Measurements from ENCODE around the gene NEK11. TPM values are rescaled to one million over a fixed set of nuclear protein-coding genes. Genes with fewer than 3 reads are reported as not detected.
"Not testable (repeated sequence)": the region's sequence is repeated elsewhere in the genome, so short reads cannot be mapped to it uniquely, and the experiment has no call there.

Gene NEK11
- total RNA-seq, 2 experiments from 2014 or later: 1.0 to 1.3 TPM

GRCh38 chr3:131380821-131381444, 354.3 kb downstream of the NEK11 start:
- ATAC-seq, DNase-seq: not testable (repeated sequence)
- peak overlapping the region; percentile 91 for H3K27ac Mint-ChIP-seq

GRCh38 chr3:131381445-131382291, 355.0 kb downstream of the NEK11 start, which contains the start of gene NUDT16:
TSS of gene NUDT16 (plus strand) at chr3:131381774. CDS start at chr3:131381805, 31 bp downstream.
- Mint-ChIP-seq H3K27ac (peak within 1 kb of the TSS; percentile 91), H3K4me3 (peak within 1 kb of the TSS; percentile 90), H3K9me3 (ENCODE audit: low read depth) (no peaks in the 10 kb centered on the region), H3K4me1 (peaks cover 22% of the 10 kb centered on the region), H3K36me3 (ENCODE audit: low read depth) (peaks cover 3% of the 10 kb centered on the region), H3K27me3 (no peaks in the 10 kb centered on the region)
- POLR2A ChIA-PET: no interaction called here
- DNase-seq (peak; percentile 98), ATAC-seq (peak; percentile 100)
- CTCF ChIA-PET: interaction anchor here (0.6 to 1.1 kb wide), 5 partner anchors 62 to 694 kb away, joined by 3 to 4 read pairs (median 3); no protein-coding TSS in a partner anchor
- intact Hi-C loops (cut with DNase I, micrococcal nuclease): loop anchor here (1.0 to 5.0 kb wide), 8 partner anchors 121 to 1269 kb away; partner anchors contain the start of genes ASTE1 (in 2 of the 2), NEK11 (in 2 of the 2), DNAJC13 (in 1 of the 2) and MRPL3 (in 1 of the 2)

More at GRCh38 chr3:131380821-131381444, 354.3 kb downstream of the NEK11 start:
- POLR2A ChIA-PET; H3K36me3 Mint-ChIP-seq (ENCODE audit: low read depth); H3K27me3 Mint-ChIP-seq; H3K9me3 Mint-ChIP-seq (ENCODE audit: low read depth): not testable (repeated sequence)
- intact Hi-C loops (cut with DNase I, micrococcal nuclease): loop anchor here (1.0 to 5.0 kb wide), 8 partner anchors 121 to 1269 kb away; partner anchors contain the start of genes ASTE1 (in 2 of the 2), NEK11 (in 2 of the 2), DNAJC13 (in 1 of the 2) and MRPL3 (in 1 of the 2)
- CTCF ChIA-PET: interaction anchor here (0.8 to 1.1 kb wide), 2 partner anchors 347 to 350 kb away, joined by 3 to 4 read pairs; no protein-coding TSS in a partner anchor
- Mint-ChIP-seq H3K4me1 (peaks cover 15% of the 10 kb centered on the region), H3K4me3 (peak overlapping the region; percentile 90)

DNA sequence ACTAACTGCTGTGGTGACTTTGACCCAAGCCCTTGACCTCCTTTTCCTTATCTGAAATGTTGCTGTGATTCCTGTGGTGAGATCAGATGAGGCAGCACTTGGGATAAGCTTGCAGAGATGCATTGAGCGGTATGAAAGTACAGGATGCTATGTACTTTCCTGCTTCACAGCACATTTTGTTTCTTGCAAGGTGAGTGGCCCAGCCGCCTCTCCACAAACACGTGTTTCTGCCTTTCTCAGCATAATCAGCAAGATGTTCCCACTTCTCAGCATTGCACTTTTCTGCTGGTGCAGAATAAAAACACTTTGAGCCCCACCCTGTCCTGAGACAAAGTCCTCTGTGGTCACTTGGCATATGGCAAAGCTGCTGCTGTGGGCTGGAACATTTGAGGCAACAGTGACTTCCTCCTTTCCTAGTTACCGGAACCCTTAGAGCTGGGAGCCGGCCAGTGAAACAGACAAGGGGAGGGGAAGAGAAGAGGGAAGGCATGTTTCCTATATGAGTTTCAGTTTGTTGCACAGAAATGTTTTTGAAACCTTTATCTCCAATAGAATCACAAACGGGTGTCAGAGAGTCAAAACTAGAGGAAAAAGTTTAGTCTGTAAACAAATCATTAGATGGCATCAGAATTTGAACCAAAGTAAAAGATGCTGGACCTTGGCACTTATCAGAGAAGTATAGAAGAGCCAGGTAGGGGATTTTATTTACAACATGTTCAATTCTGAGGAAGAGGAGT, 359.9 kb downstream of the NEK11 start:
- ATAC-seq (peak; percentile 40), DNase-seq (peak; percentile 12)
- Mint-ChIP-seq H3K4me1 (peaks cover 20% of the 10 kb centered on the region), H3K27me3 (no peaks in the 10 kb centered on the region), H3K4me3 (no peak overlapping the region), H3K36me3 (ENCODE audit: low read depth) (peaks cover 2% of the 10 kb centered on the region), H3K27ac (peak overlapping the region; percentile 30), H3K9me3 (ENCODE audit: low read depth) (no peaks in the 10 kb centered on the region)
- intact Hi-C loops (cut with DNase I, micrococcal nuclease): no loop called here
- CTCF ChIA-PET: interaction anchor here (0.5 to 0.6 kb wide), 2 partner anchors 65 to 399 kb away, joined by 3 read pairs; no protein-coding TSS in a partner anchor
- POLR2A ChIA-PET: no interaction called here

- DNase-seq (no peak), ATAC-seq (no peak)
- ChIA-PET CTCF (interaction anchor here (0.6 kb wide), 1 partner anchor 854 kb away, joined by 3 read pairs; no protein-coding TSS in a partner anchor), POLR2A (no interaction called here)
- Mint-ChIP-seq H3K4me3 (no peak overlapping the region), H3K4me1 (peaks cover 15% of the 10 kb centered on the region), H3K9me3 (ENCODE audit: low read depth) (no peaks in the 10 kb centered on the region), H3K36me3 (ENCODE audit: low read depth) (peaks cover 2% of the 10 kb centered on the region), H3K27ac (no peak overlapping the region), H3K27me3 (no peaks in the 10 kb centered on the region)
- intact Hi-C loops (cut with DNase I, micrococcal nuclease): no loop called here
These were observed 361.3 kb downstream of the NEK11 start for GRCh38 chr3:131387796-131388489.

- no peak overlapping the region for H3K4me3 Mint-ChIP-seq
- DNase-seq: no peak
- H3K4me1 Mint-ChIP-seq: peaks cover 15% of the 10 kb centered on the region
- H3K27me3 Mint-ChIP-seq: no peaks in the 10 kb centered on the region
- no peak overlapping the region for H3K27ac Mint-ChIP-seq
- no peak for ATAC-seq
- intact Hi-C loops (cut with DNase I, micrococcal nuclease): no loop called here
- ChIA-PET POLR2A (no interaction called here), CTCF (no interaction called here)
- H3K9me3 Mint-ChIP-seq (ENCODE audit: low read depth): no peaks in the 10 kb centered on the region
- peaks cover 2% of the 10 kb centered on the region for H3K36me3 Mint-ChIP-seq (ENCODE audit: low read depth)
These were observed 361.8 kb downstream of the NEK11 start for GRCh38 chr3:131388490-131388799.

DNA sequence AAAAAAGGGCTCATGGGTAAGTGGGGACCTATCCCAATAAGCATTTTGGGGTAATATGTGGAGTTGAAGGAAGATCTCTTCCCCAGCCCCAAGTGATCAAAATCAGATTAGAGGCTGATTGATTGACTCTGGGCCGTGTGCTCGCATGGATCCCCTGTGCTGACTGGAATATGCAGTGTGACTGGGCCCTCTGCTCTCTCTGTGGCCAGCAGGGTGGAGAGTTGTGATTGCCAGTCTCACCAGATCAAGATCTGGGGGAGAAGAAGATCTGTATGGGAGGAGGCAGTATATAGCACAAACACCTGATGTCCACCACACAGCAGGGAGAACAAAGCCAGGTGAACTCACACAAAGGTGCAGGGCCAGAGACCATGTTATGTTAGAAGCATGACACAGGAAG, 363.7 kb downstream of the NEK11 start:
- Mint-ChIP-seq H3K27ac (no peak overlapping the region), H3K27me3 (no peaks in the 10 kb centered on the region), H3K4me1 (peaks cover 15% of the 10 kb centered on the region), H3K4me3 (no peak overlapping the region), H3K9me3 (ENCODE audit: low read depth) (no peaks in the 10 kb centered on the region), H3K36me3 (ENCODE audit: low read depth) (peaks cover 2% of the 10 kb centered on the region)
- ChIA-PET CTCF (no interaction called here), POLR2A (no interaction called here)
- ATAC-seq: no peak
- intact Hi-C loops (cut with DNase I, micrococcal nuclease): no loop called here
- no peak for DNase-seq

- intact Hi-C loops (cut with DNase I, micrococcal nuclease): no loop called here
- DNase-seq (no peak), ATAC-seq (no peak)
- Mint-ChIP-seq H3K9me3 (ENCODE audit: low read depth) (no peaks in the 10 kb centered on the region), H3K27ac (no peak overlapping the region), H3K36me3 (ENCODE audit: low read depth) (no peaks in the 10 kb centered on the region), H3K4me1 (no peaks in the 10 kb centered on the region), H3K27me3 (peaks cover 3% of the 10 kb centered on the region), H3K4me3 (no peak overlapping the region)
- ChIA-PET POLR2A (no interaction called here), CTCF (no interaction called here)
These were observed 366.4 kb downstream of the NEK11 start for GRCh38 chr3:131393051-131393450.

DNA sequence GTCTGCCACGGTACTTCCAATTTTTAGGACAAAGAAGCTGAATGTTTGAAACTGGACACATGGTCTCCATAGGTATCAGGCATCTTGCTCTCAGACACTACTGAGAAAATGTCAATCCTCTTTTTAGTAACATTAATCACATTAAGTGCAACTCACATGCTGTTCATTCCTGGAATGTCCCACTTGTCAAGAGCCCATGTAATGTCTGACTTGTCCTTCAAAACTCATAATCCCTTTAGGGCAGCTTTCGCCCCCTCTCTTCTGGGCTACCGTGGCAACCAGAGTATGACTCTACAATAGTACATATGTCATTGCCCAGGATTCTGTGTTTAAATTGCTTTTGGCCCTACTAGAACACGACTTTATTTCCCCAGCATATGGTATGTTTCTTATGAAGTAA, 367.2 kb downstream of the NEK11 start:
- no peaks in the 10 kb centered on the region for H3K4me1 Mint-ChIP-seq
- no peaks in the 10 kb centered on the region for H3K9me3 Mint-ChIP-seq (ENCODE audit: low read depth)
- ATAC-seq: no peak
- no peak for DNase-seq
- intact Hi-C loops (cut with DNase I, micrococcal nuclease): no loop called here
- peaks cover 3% of the 10 kb centered on the region for H3K27me3 Mint-ChIP-seq
- H3K27ac Mint-ChIP-seq: no peak overlapping the region
- ChIA-PET CTCF (no interaction called here), POLR2A (no interaction called here)
- no peak overlapping the region for H3K4me3 Mint-ChIP-seq
- H3K36me3 Mint-ChIP-seq (ENCODE audit: low read depth): no peaks in the 10 kb centered on the region

DNA sequence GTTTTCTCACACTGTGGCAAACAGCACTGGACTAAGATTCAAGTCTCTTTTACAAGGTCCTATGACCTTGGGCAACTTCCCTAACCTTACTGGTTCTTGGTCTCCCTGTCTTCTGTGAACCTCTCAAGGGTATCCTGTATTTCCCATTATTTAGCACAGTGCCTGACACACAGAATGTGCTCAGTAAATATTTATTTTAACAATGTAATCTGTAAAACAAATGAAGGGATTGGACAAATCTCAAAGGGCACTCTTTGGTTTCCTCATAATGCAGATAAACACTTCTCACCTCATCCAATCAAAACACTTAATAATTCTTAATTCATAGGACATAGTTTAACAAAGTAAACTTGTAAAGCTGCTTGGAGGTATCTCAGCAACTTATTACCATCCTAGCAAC, 367.7 kb downstream of the NEK11 start:
- ATAC-seq: no peak
- CTCF ChIA-PET: no interaction called here

GRCh38 chr3:131396170-131396569, 369.5 kb downstream of the NEK11 start:
- ATAC-seq (no peak), DNase-seq (no peak)
- H3K4me3 Mint-ChIP-seq: no peak overlapping the region
- H3K36me3 Mint-ChIP-seq (ENCODE audit: low read depth): no peaks in the 10 kb centered on the region
- H3K27me3 Mint-ChIP-seq: peaks cover 3% of the 10 kb centered on the region
- ChIA-PET POLR2A (no interaction called here), CTCF (interaction anchor here (0.8 kb wide), 1 partner anchor 94 kb away, joined by 3 read pairs; no protein-coding TSS in a partner anchor)
- H3K27ac Mint-ChIP-seq: no peak overlapping the region
- no peaks in the 10 kb centered on the region for H3K9me3 Mint-ChIP-seq (ENCODE audit: low read depth)
- H3K4me1 Mint-ChIP-seq: no peaks in the 10 kb centered on the region
- intact Hi-C loops (cut with DNase I, micrococcal nuclease): no loop called here

More for the DNA sequence above, 367.7 kb downstream of the NEK11 start:
- H3K36me3 Mint-ChIP-seq (ENCODE audit: low read depth): no peaks in the 10 kb centered on the region
- no peaks in the 10 kb centered on the region for H3K9me3 Mint-ChIP-seq (ENCODE audit: low read depth)
- no peaks in the 10 kb centered on the region for H3K4me1 Mint-ChIP-seq
- H3K4me3 Mint-ChIP-seq: no peak overlapping the region
- no peak overlapping the region for H3K27ac Mint-ChIP-seq
- intact Hi-C loops (cut with DNase I, micrococcal nuclease): no loop called here
- peaks cover 3% of the 10 kb centered on the region for H3K27me3 Mint-ChIP-seq
- POLR2A ChIA-PET: no interaction called here
- DNase-seq: no peak

- no peak for ATAC-seq
- POLR2A ChIA-PET: no interaction called here
These were observed 371.2 kb downstream of the NEK11 start for GRCh38 chr3:131397889-131398288.

More at GRCh38 chr3:131397889-131398288, 371.2 kb downstream of the NEK11 start:
- no peaks in the 10 kb centered on the region for H3K36me3 Mint-ChIP-seq (ENCODE audit: low read depth)
- H3K9me3 Mint-ChIP-seq (ENCODE audit: low read depth): no peaks in the 10 kb centered on the region
- no peak overlapping the region for H3K4me3 Mint-ChIP-seq
- intact Hi-C loops (cut with DNase I, micrococcal nuclease): no loop called here
- CTCF ChIA-PET: no interaction called here
- H3K27ac Mint-ChIP-seq: no peak overlapping the region
- no peaks in the 10 kb centered on the region for H3K4me1 Mint-ChIP-seq
- peaks cover 3% of the 10 kb centered on the region for H3K27me3 Mint-ChIP-seq
- no peak for DNase-seq

Data from activated CD4-positive, alpha-beta T cell treated with anti-CD3 and anti-CD28 coated beads for 36 hours (primary cell).